K562 (cell line): ENCODE results near the gene EAF1. TPM values are rescaled to one million over a fixed set of nuclear protein-coding genes. Genes with fewer than 3 reads are reported as not detected.
A peak's percentile ranks its signal among the peaks of the same experiment; 100 is the strongest.

ENCODE experiments used
- CTBP1 ChIP-seq: fragments of 450-650 bp; IDR thresholded peaks from 2 replicates; pipeline ENCODE4 v1.6.1; 2016; ENCODE audit warnings: borderline replicate concordance
- MITF ChIP-seq: IDR thresholded peaks from 2 replicates; pipeline ENCODE4 v1.6.1; 2014; ENCODE audit warnings: antibody characterized with exemption
- PCBP2 ChIP-seq: fragments of 200-400 bp; formaldehyde crosslinking; IDR thresholded peaks from 2 replicates; pipeline ENCODE4 v1.6.1; 2018; ENCODE audit warnings: low read length, low read depth, mild to moderate bottlenecking, moderate library complexity; ENCODE audit not compliant: poor library complexity, severe bottlenecking
- polyA plus RNA-seq, 8 experiments: library from polyadenylated mRNA; depleted of rRNA in 4 of 8; stranded (reverse) in 5 of 8; unstranded in 3 of 8; fragments of >200 nt; fragmentation: Nextera tagmentation in 2 of 8; fragmentation: Illumina TruSeq in 1 of 8; extraction: Ambion mirVana in 2 of 8; extraction: Trizol in 1 of 8; gene quantifications; 2 replicates each; pipeline versions ENCODE4 v1.2.1 to v1.2.3, GENCODE V29; 2011 to 2014; ENCODE audit warnings: inconsistent platforms in 1 of 8, missing spikeins in 1 of 8
- total RNA-seq, 7 experiments: library from RNA; depleted of rRNA in 6 of 7; stranded (reverse); fragments of >200 nt in 6 of 7; fragmentation: Illumina TruSeq in 2 of 7; extraction: Trizol in 2 of 7; gene quantifications; 2 replicates each; pipeline versions ENCODE4 v1.2.1 to v1.2.3, GENCODE V29; 2011 to 2021; ENCODE audit warnings: low replicate concordance in 1 of 7
- TF ChIP-seq, protein P1 (sequence below): fragments of 250-450 bp; sonication (Bioruptor Pico); IDR thresholded peaks from 2 replicates; pipeline ENCODE4 v1.4.0; 2020; ENCODE audit warnings: borderline replicate concordance
- TF ChIP-seq, protein P2 (sequence below), 2 experiments: fragments of 450-650 bp in 1 of 2; IDR thresholded peaks; 2 replicates each; pipeline ENCODE4 v1.6.1; 2011 to 2017; ENCODE audit warnings: low read depth in 2 of 2, antibody characterized with exemption in 1 of 2, borderline replicate concordance in 1 of 2, low read length in 1 of 2, mild to moderate bottlenecking in 1 of 2, mixed read lengths in 1 of 2; ENCODE audit not compliant: control insufficient read depth in 1 of 2
- TF ChIP-seq, protein P3 (sequence below), 2 experiments: fragments of 450-650 bp in 1 of 2; sonication (generic) in 1 of 2; formaldehyde crosslinking in 1 of 2; IDR thresholded peaks; 2 replicates each; pipeline versions ENCODE4 v1.7.1 to v1.9.0; 2016 to 2022; ENCODE audit warnings: inconsistent platforms in 1 of 2, mild to moderate bottlenecking in 1 of 2, missing genetic modification reagents in 1 of 2
- TF ChIP-seq, protein P4 (sequence below): fragments of 450-650 bp; IDR thresholded peaks from 2 replicates; pipeline ENCODE4 v1.6.1; 2014; ENCODE audit warnings: low read depth, mild to moderate bottlenecking, moderate library complexity, borderline replicate concordance

The EAF1 gene
- total and polyA plus RNA-seq, 9 of the 15 experiments (the other 6 are each of a cell fraction or from before 2014, with no cell fraction given) = 7.0 to 26.8 (median 20.4) TPM

DNA sequence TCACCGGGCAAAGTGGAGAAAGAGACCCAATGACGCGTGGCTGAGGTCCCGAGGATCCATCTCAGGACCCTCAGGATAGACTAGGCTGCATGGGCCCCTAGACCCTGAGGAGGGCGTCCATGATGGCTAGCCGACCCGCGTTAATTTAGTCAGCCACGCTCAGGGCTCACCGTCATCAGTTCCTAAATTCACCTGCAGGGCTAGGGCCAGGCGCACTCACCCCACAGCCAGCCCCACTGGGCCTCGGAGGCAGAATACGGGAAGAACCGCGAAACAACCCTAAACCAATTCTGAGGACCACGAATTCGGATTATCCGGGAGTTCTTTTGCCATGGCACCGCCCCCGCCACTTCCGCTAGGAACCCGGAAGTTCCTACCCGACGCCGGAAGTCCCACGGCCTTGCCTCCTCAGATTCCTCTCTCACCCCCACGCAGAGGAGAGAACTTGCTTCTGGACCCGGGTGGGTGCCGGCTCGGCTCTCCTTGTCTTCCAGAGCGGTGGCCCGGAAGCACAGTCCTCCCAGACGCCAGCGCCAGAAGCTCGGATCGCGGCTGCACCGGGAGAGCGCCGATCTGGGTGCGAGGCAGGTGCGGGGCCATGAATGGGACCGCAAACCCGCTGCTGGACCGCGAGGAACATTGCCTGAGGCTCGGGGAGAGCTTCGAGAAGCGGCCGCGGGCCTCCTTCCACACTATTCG, at the start of gene EAF1, which contains the start of gene METTL6 (continued):
- TF ChIP-seq PCBP2 (no peak), CTBP1 (peak; percentile 55; the same call in 1 of the 2 replicates), MITF (no peak)
- TF ChIP-seq, protein P1, sequence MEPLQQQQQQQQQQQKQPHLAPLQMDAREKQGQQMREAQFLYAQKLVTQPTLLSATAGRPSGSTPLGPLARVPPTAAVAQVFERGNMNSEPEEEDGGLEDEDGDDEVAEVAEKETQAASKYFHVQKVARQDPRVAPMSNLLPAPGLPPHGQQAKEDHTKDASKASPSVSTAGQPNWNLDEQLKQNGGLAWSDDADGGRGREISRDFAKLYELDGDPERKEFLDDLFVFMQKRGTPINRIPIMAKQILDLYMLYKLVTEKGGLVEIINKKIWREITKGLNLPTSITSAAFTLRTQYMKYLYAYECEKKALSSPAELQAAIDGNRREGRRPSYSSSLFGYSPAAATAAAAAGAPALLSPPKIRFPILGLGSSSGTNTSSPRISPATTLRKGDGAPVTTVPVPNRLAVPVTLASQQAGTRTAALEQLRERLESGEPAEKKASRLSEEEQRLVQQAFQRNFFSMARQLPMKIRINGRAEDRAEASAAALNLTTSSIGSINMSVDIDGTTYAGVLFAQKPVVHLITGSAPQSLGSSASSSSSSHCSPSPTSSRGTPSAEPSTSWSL (CRISPR knock-in tag) = no peak
- TF ChIP-seq, protein P2, sequence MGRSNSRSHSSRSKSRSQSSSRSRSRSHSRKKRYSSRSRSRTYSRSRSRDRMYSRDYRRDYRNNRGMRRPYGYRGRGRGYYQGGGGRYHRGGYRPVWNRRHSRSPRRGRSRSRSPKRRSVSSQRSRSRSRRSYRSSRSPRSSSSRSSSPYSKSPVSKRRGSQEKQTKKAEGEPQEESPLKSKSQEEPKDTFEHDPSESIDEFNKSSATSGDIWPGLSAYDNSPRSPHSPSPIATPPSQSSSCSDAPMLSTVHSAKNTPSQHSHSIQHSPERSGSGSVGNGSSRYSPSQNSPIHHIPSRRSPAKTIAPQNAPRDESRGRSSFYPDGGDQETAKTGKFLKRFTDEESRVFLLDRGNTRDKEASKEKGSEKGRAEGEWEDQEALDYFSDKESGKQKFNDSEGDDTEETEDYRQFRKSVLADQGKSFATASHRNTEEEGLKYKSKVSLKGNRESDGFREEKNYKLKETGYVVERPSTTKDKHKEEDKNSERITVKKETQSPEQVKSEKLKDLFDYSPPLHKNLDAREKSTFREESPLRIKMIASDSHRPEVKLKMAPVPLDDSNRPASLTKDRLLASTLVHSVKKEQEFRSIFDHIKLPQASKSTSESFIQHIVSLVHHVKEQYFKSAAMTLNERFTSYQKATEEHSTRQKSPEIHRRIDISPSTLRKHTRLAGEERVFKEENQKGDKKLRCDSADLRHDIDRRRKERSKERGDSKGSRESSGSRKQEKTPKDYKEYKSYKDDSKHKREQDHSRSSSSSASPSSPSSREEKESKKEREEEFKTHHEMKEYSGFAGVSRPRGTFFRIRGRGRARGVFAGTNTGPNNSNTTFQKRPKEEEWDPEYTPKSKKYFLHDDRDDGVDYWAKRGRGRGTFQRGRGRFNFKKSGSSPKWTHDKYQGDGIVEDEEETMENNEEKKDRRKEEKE (IDR thresholded peaks at IDR 0.05; ENCODE audit: borderline replicate concordance in 1 of 2, control insufficient read depth in 1 of 2, low read depth in 2 of 2, low read length in 1 of 2) = peak in 1 of 2 experiments; percentile 90; a peak in 2 of 4 replicates
- TF ChIP-seq, protein P3, sequence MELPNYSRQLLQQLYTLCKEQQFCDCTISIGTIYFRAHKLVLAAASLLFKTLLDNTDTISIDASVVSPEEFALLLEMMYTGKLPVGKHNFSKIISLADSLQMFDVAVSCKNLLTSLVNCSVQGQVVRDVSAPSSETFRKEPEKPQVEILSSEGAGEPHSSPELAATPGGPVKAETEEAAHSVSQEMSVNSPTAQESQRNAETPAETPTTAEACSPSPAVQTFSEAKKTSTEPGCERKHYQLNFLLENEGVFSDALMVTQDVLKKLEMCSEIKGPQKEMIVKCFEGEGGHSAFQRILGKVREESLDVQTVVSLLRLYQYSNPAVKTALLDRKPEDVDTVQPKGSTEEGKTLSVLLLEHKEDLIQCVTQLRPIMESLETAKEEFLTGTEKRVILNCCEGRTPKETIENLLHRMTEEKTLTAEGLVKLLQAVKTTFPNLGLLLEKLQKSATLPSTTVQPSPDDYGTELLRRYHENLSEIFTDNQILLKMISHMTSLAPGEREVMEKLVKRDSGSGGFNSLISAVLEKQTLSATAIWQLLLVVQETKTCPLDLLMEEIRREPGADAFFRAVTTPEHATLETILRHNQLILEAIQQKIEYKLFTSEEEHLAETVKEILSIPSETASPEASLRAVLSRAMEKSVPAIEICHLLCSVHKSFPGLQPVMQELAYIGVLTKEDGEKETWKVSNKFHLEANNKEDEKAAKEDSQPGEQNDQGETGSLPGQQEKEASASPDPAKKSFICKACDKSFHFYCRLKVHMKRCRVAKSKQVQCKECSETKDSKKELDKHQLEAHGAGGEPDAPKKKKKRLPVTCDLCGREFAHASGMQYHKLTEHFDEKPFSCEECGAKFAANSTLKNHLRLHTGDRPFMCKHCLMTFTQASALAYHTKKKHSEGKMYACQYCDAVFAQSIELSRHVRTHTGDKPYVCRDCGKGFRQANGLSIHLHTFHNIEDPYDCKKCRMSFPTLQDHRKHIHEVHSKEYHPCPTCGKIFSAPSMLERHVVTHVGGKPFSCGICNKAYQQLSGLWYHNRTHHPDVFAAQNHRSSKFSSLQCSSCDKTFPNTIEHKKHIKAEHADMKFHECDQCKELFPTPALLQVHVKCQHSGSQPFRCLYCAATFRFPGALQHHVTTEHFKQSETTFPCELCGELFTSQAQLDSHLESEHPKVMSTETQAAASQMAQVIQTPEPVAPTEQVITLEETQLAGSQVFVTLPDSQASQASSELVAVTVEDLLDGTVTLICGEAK (IDR thresholded peaks at IDR 0.05) = peak; percentile 99
- TF ChIP-seq, protein P3 (CRISPR knock-in tag; IDR thresholded peaks at IDR 0.05) = no peak
- TF ChIP-seq, protein P4, sequence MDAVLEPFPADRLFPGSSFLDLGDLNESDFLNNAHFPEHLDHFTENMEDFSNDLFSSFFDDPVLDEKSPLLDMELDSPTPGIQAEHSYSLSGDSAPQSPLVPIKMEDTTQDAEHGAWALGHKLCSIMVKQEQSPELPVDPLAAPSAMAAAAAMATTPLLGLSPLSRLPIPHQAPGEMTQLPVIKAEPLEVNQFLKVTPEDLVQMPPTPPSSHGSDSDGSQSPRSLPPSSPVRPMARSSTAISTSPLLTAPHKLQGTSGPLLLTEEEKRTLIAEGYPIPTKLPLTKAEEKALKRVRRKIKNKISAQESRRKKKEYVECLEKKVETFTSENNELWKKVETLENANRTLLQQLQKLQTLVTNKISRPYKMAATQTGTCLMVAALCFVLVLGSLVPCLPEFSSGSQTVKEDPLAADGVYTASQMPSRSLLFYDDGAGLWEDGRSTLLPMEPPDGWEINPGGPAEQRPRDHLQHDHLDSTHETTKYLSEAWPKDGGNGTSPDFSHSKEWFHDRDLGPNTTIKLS = peak; percentile 62; the same call in 1 of the 2 replicates
